ENCODE measurements around the gene RGMA. TPM values are rescaled to one million over a fixed set of nuclear protein-coding genes. Genes with fewer than 3 reads are reported as not detected.

Gene RGMA
- polyA plus RNA-seq, 1 donor from 2014 or later: 9.5 TPM

GRCh38 chr15:93136606-93137005 is 47.6 kb upstream of the RGMA start (continued):
- TF ChIP-seq EZH2 (IDR thresholded peaks at IDR 0.05; ENCODE audit: borderline replicate concordance, insufficient read depth, low read length, poor library complexity, severe bottlenecking) (no peak), MXI1 (conservative IDR thresholded peaks at IDR 0.05; ENCODE audit: poor library complexity, severe bottlenecking) (no peak)

GRCh38 chr15:93135997-93136397 is 47.0 kb upstream of the RGMA start:
- Histone ChIP-seq H2AFZ (ENCODE audit: low read depth, low read length) (no peak overlapping the region), H3K27ac (ENCODE audit: low read length) (no peak overlapping the region), H3K79me2 (replicated peaks; ENCODE audit: insufficient read depth, low read length) (no peaks in the 10 kb centered on the region), H3F3A (ENCODE audit: insufficient read depth, low read length, poor library complexity, severe bottlenecking) (no peaks in the 10 kb centered on the region), H3K9ac (ENCODE audit: low read length) (no peak overlapping the region), H4K20me1 (ENCODE audit: insufficient read depth) (no peaks in the 10 kb centered on the region), H3K4me3 (ENCODE audit: low read length) (no peak overlapping the region), H3K9me2 (ENCODE audit: insufficient read depth, low read length) (no peaks in the 10 kb centered on the region), H3K9me3 (ENCODE audit: low read length) (no peaks in the 10 kb centered on the region), H3K27me3 (ENCODE audit: insufficient read depth, low read depth, low read length) (no peaks in the 10 kb centered on the region), H3K4me2 (ENCODE audit: low read length) (no peak overlapping the region), H3K36me3 (ENCODE audit: insufficient read depth, low read length) (no peaks in the 10 kb centered on the region)
- no peak for TF ChIP-seq RAD21 (conservative IDR thresholded peaks at IDR 0.05)
- TF ChIP-seq POLR2AphosphoS5 (IDR thresholded peaks at IDR 0.05): no peak
- no peak for TF ChIP-seq SMC3 (conservative IDR thresholded peaks at IDR 0.05; ENCODE audit: poor library complexity)
- TF ChIP-seq, protein P1, sequence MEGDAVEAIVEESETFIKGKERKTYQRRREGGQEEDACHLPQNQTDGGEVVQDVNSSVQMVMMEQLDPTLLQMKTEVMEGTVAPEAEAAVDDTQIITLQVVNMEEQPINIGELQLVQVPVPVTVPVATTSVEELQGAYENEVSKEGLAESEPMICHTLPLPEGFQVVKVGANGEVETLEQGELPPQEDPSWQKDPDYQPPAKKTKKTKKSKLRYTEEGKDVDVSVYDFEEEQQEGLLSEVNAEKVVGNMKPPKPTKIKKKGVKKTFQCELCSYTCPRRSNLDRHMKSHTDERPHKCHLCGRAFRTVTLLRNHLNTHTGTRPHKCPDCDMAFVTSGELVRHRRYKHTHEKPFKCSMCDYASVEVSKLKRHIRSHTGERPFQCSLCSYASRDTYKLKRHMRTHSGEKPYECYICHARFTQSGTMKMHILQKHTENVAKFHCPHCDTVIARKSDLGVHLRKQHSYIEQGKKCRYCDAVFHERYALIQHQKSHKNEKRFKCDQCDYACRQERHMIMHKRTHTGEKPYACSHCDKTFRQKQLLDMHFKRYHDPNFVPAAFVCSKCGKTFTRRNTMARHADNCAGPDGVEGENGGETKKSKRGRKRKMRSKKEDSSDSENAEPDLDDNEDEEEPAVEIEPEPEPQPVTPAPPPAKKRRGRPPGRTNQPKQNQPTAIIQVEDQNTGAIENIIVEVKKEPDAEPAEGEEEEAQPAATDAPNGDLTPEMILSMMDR (IDR thresholded peaks at IDR 0.05; ENCODE audit: poor library complexity, severe bottlenecking): no peak
- TF ChIP-seq TAF1 (IDR thresholded peaks at IDR 0.05; ENCODE audit: low read depth): no peak
- no peak for TF ChIP-seq EZH2 (IDR thresholded peaks at IDR 0.05; ENCODE audit: borderline replicate concordance, insufficient read depth, low read length, poor library complexity, severe bottlenecking)
- no peak for TF ChIP-seq MXI1 (conservative IDR thresholded peaks at IDR 0.05; ENCODE audit: poor library complexity, severe bottlenecking)
- no peak for TF ChIP-seq EP300 (conservative IDR thresholded peaks at IDR 0.05; ENCODE audit: poor library complexity, severe bottlenecking)
- TF ChIP-seq REST (IDR thresholded peaks at IDR 0.05; ENCODE audit: borderline replicate concordance): no peak

DNA sequence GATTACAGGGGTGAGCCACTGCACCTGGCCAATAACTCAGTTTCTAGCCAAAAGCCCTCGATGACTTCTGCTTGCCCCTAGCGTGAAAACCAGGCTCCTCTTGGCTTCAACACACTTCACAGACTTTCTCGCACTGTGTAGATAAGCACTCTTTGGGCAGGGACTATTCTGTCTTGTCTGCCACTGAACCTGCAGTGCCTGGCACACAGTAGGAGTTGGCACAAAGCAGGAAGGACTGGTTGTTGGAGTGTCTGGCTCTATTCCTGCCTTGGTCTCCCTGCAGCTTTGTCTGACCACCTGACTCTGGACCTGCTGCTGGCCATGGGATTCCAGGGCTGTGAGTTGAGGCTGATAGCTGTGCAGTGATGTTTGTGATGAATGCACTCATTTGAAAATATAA is 46.4 kb upstream of the RGMA start:
- Histone ChIP-seq H3K27me3 (ENCODE audit: insufficient read depth, low read depth, low read length) (no peaks in the 10 kb centered on the region), H3K9me2 (ENCODE audit: insufficient read depth, low read length) (no peaks in the 10 kb centered on the region), H3K27ac (ENCODE audit: low read length) (no peak overlapping the region), H4K20me1 (ENCODE audit: insufficient read depth) (no peaks in the 10 kb centered on the region), H3K4me2 (ENCODE audit: low read length) (no peak overlapping the region), H3K79me2 (replicated peaks; ENCODE audit: insufficient read depth, low read length) (no peaks in the 10 kb centered on the region), H3K4me3 (ENCODE audit: low read length) (no peak overlapping the region), H2AFZ (ENCODE audit: low read depth, low read length) (no peak overlapping the region), H3K9me3 (ENCODE audit: low read length) (no peaks in the 10 kb centered on the region), H3K36me3 (ENCODE audit: insufficient read depth, low read length) (no peaks in the 10 kb centered on the region), H3F3A (ENCODE audit: insufficient read depth, low read length, poor library complexity, severe bottlenecking) (no peaks in the 10 kb centered on the region), H3K9ac (ENCODE audit: low read length) (no peak overlapping the region)
- TF ChIP-seq TAF1 (IDR thresholded peaks at IDR 0.05; ENCODE audit: low read depth) (no peak), SMC3 (conservative IDR thresholded peaks at IDR 0.05; ENCODE audit: poor library complexity) (no peak), EP300 (conservative IDR thresholded peaks at IDR 0.05; ENCODE audit: poor library complexity, severe bottlenecking) (no peak), EZH2 (IDR thresholded peaks at IDR 0.05; ENCODE audit: borderline replicate concordance, insufficient read depth, low read length, poor library complexity, severe bottlenecking) (no peak), RAD21 (conservative IDR thresholded peaks at IDR 0.05) (no peak), POLR2AphosphoS5 (IDR thresholded peaks at IDR 0.05) (no peak), MXI1 (conservative IDR thresholded peaks at IDR 0.05; ENCODE audit: poor library complexity, severe bottlenecking) (no peak), REST (IDR thresholded peaks at IDR 0.05; ENCODE audit: borderline replicate concordance) (no peak)
- TF ChIP-seq, protein P1 (IDR thresholded peaks at IDR 0.05; ENCODE audit: poor library complexity, severe bottlenecking): no peak

All from neural cell (in vitro differentiated cells).